Stimulated activated CD4-positive, alpha-beta T cell treated with anti-CD3 and anti-CD28 coated beads, Interleukin-1b, Interleukin-23, amount 100 ng/mL, for 48 hours (primary cell): ENCODE results near the gene LLPH.

Experiments used
- DNase-seq: peaks from one replicate; pipeline ENCODE4 v3.0.0-alpha.2; 2020

The LLPH gene

GRCh38 chr12:66141299-66141698, 10.7 kb upstream of the LLPH start:
- DNase-seq = no peak

- no peak for DNase-seq
These were observed 10.2 kb upstream of the LLPH start for GRCh38 chr12:66140731-66141130.

- DNase-seq = no peak
These were observed 8.8 kb upstream of the LLPH start for GRCh38 chr12:66139328-66139727.

- DNase-seq = no peak
These were observed 7.4 kb upstream of the LLPH start for GRCh38 chr12:66137937-66138336.

GRCh38 chr12:66132408-66132807, 1.9 kb upstream of the LLPH start:
- DNase-seq = no peak

GRCh38 chr12:66131067-66131688, 628 bp upstream of the LLPH start:
- DNase-seq = no peak

GRCh38 chr12:66129934-66130266, 650 bp downstream of the LLPH start:
- DNase-seq = no peak

GRCh38 chr12:66127650-66128049, 2.9 kb downstream of the LLPH start:
- no peak for DNase-seq

GRCh38 chr12:66120477-66120876, 10.1 kb downstream of the LLPH start:
- DNase-seq = no peak

- no peak for DNase-seq
These were observed 10.7 kb downstream of the LLPH start for GRCh38 chr12:66119870-66120241.

GRCh38 chr12:66119229-66119869, 11.2 kb downstream of the LLPH start:
- no peak for DNase-seq

- no peak for DNase-seq
These were observed 12.2 kb downstream of the LLPH start for GRCh38 chr12:66118240-66118891.

- DNase-seq = no peak
These were observed 13.3 kb downstream of the LLPH start for GRCh38 chr12:66117242-66117641.

- DNase-seq = no peak
These were observed 15.4 kb downstream of the LLPH start for GRCh38 chr12:66115071-66115600.

- DNase-seq = no peak
These were observed 17.1 kb downstream of the LLPH start for GRCh38 chr12:66113471-66113870.

GRCh38 chr12:66111605-66112004, 18.9 kb downstream of the LLPH start:
- DNase-seq = no peak

GRCh38 chr12:66109056-66109455, 21.5 kb downstream of the LLPH start:
- no peak for DNase-seq

GRCh38 chr12:66108386-66108785, 22.2 kb downstream of the LLPH start:
- DNase-seq = no peak

- DNase-seq = peak; percentile 22
These were observed 23.1 kb downstream of the LLPH start for GRCh38 chr12:66107451-66107915.

GRCh38 chr12:66103016-66103913, 27.3 kb downstream of the LLPH start:
- peak; percentile 5 for DNase-seq

GRCh38 chr12:66092559-66093269, 37.8 kb downstream of the LLPH start:
- no peak for DNase-seq

- DNase-seq = no peak
These were observed 40.4 kb downstream of the LLPH start for GRCh38 chr12:66090157-66090556.
